Gastroesophageal sphincter (tissue), 4 donors: ENCODE data around the gene CFAP53. TPM values are rescaled to one million over a fixed set of nuclear protein-coding genes. Genes with fewer than 3 reads are reported as not detected.

Experiments used
- ATAC-seq: fragments of 150-250 bp; one replicate; pipeline ENCODE4 v1.9.1; 2016; ENCODE audit warnings: mild to moderate bottlenecking, moderate library complexity
- H3K27ac ChIP-seq, 4 donors: fragments of 200-600 bp; sonication (generic) in 3 of 4; 1 replicate in 3 of 4; 2 replicates in 1 of 4; pipeline ENCODE4 v1.5.1; 2016 to 2019
- H3K27me3 ChIP-seq: fragments of 200-600 bp; sonication (generic); one replicate; pipeline ENCODE4 v1.5.1; 2019
- H3K36me3 ChIP-seq, 2 donors: fragments of 200-600 bp; sonication (generic); one replicate each; pipeline ENCODE4 v1.5.1; 2019; ENCODE audit warnings: control low read depth in 1 of 2
- H3K4me1 ChIP-seq, 3 donors: fragments of 200-600 bp; sonication (generic); 1 replicate in 2 of 3; 2 replicates in 1 of 3; pipeline ENCODE4 v1.5.1; 2016 to 2019; ENCODE audit warnings: control low read depth in 2 of 3
- H3K4me3 ChIP-seq, 2 donors: fragments of 200-600 bp; sonication (generic); one replicate each; pipeline ENCODE4 v1.5.1; 2019; ENCODE audit warnings: mild to moderate bottlenecking in 1 of 2, moderate library complexity in 1 of 2
- H3K9me3 ChIP-seq, 3 donors: fragments of 200-600 bp; sonication (generic); one replicate each; pipeline ENCODE4 v1.5.1; 2017 to 2019; ENCODE audit warnings: control low read depth in 2 of 3
- CTCF ChIP-seq, 4 experiments: fragments of 200-600 bp in 2 of 4; fragments of 450-650 bp in 2 of 4; sonication (generic) in 1 of 4; IDR thresholded peaks; one replicate each; pipeline ENCODE4 v1.5.1; 2017 to 2019; ENCODE audit warnings: antibody characterized with exemption in 4 of 4, mild to moderate bottlenecking in 2 of 4, moderate library complexity in 2 of 4
- EP300 ChIP-seq: sonication (generic); formaldehyde crosslinking; IDR thresholded peaks from one replicate; pipeline ENCODE4 v1.6.1; 2017; ENCODE audit warnings: antibody characterized with exemption, mild to moderate bottlenecking
- POLR2A ChIP-seq, 2 donors: fragments of 450-650 bp; IDR thresholded peaks; one replicate each; pipeline ENCODE4 v1.6.1; 2017; ENCODE audit warnings: antibody characterized with exemption in 2 of 2, mild to moderate bottlenecking in 2 of 2, moderate library complexity in 1 of 2
- POLR2AphosphoS5 ChIP-seq: sonication (generic); formaldehyde crosslinking; IDR thresholded peaks from one replicate; pipeline ENCODE4 v1.6.1; 2017; ENCODE audit warnings: antibody characterized with exemption
- WGBS, 2 donors: methylation state at CpG; one replicate each; pipeline ENCODE4 v1.1.5; 2018; ENCODE audit warnings: low coverage in 1 of 2; 5-methylcytosine and 5-hydroxymethylcytosine counted together
- total RNA-seq, 4 donors: library from RNA; depleted of rRNA; stranded (reverse); fragments of >200 nt; gene quantifications; one replicate each; pipeline ENCODE4 v1.1.0, GENCODE V29; 2016

Gene CFAP53
- total RNA-seq, 4 donors from 2014 or later, result 0.45 TPM; not detected in 3

- WGBS, 2 donors, result 86% methylated on average over 4 of the region's 4 CpGs; no CpG with 5 or more reads in 1 of the 2 donors
- H3K36me3 ChIP-seq, result peaks cover 0 to 81% of the 10 kb centered on the region in 2 donors
These were observed 10.2 kb upstream of the CFAP53 start for GRCh38 chr18:50276452-50276851.

GRCh38 chr18:50275503-50276036, 9.3 kb upstream of the CFAP53 start:
- ATAC-seq, result no peak
- Histone ChIP-seq H3K27me3 (no peaks in the 10 kb centered on the region), H3K36me3 (peaks cover 0 to 89% of the 10 kb centered on the region in 2 donors), H3K4me3 (no peak overlapping the region), H3K9me3 (no peaks in the 10 kb centered on the region), H3K27ac (no peak overlapping the region), H3K4me1 (peaks cover 0 to 21% (median 16%) of the 10 kb centered on the region in 3 donors)
- WGBS, 2 donors, result 78 to 94% methylated on average over 2 to 5 of the region's 19 CpGs
- TF ChIP-seq POLR2A (IDR thresholded peaks at IDR 0.05) (no peak), CTCF (IDR thresholded peaks at IDR 0.05) (no peak), EP300 (no peak), POLR2AphosphoS5 (no peak)

More at GRCh38 chr18:50276452-50276851, 10.2 kb upstream of the CFAP53 start:
- TF ChIP-seq EP300 (no peak), POLR2A (IDR thresholded peaks at IDR 0.05) (no peak), POLR2AphosphoS5 (no peak), CTCF (IDR thresholded peaks at IDR 0.05) (no peak)
- Histone ChIP-seq H3K4me1 (peaks cover 0 to 24% (median 17%) of the 10 kb centered on the region in 3 donors), H3K9me3 (no peaks in the 10 kb centered on the region), H3K27ac (no peak overlapping the region), H3K4me3 (no peak overlapping the region), H3K27me3 (no peaks in the 10 kb centered on the region)
- no peak for ATAC-seq

- TF ChIP-seq POLR2A (IDR thresholded peaks at IDR 0.05) (no peak), CTCF (IDR thresholded peaks at IDR 0.05) (no peak), EP300 (no peak), POLR2AphosphoS5 (no peak)
- no CpG with 5 or more reads among the region's 10 CpGs for WGBS, 2 donors
- Histone ChIP-seq H3K4me3 (no peak overlapping the region), H3K27ac (no peak overlapping the region), H3K36me3 (peaks cover 0 to 95% of the 10 kb centered on the region in 2 donors), H3K9me3 (no peaks in the 10 kb centered on the region), H3K27me3 (no peaks in the 10 kb centered on the region), H3K4me1 (peaks cover 0 to 15% (median 9%) of the 10 kb centered on the region in 3 donors)
- ATAC-seq, result no peak
These were observed 8.6 kb upstream of the CFAP53 start for GRCh38 chr18:50274941-50275340.

GRCh38 chr18:50274044-50274442, 7.7 kb upstream of the CFAP53 start:
- Histone ChIP-seq H3K27ac (no peak overlapping the region), H3K4me3 (no peak overlapping the region), H3K27me3 (no peaks in the 10 kb centered on the region), H3K4me1 (peaks cover 0 to 6% (median 3%) of the 10 kb centered on the region in 3 donors), H3K9me3 (no peaks in the 10 kb centered on the region), H3K36me3 (peaks cover 0 to 95% of the 10 kb centered on the region in 2 donors)
- 100% methylated on average over 1 of the region's 17 CpGs; no CpG with 5 or more reads in 1 of the 2 donors for WGBS, 2 donors
- TF ChIP-seq EP300, result no peak
- no peak for TF ChIP-seq CTCF (IDR thresholded peaks at IDR 0.05)
- no peak for TF ChIP-seq POLR2AphosphoS5
- TF ChIP-seq POLR2A (IDR thresholded peaks at IDR 0.05), result no peak
- no peak for ATAC-seq
